GM11168 (cell line): ENCODE data around the gene RIOX2.
"Not testable (repeated sequence)": the region's sequence is repeated elsewhere in the genome, so short reads cannot be mapped to it uniquely, and the experiment has no call there.

Source experiments
- in situ Hi-C: fragments of 300-500 bp; cut with MboI; formaldehyde crosslinking; loops from one replicate; pipeline ENCODE4 v1.12.0; 2022; ENCODE audit warnings: low sequenced_read_pairs; ENCODE audit not compliant: unreplicated experiment

The RIOX2 gene

DNA sequence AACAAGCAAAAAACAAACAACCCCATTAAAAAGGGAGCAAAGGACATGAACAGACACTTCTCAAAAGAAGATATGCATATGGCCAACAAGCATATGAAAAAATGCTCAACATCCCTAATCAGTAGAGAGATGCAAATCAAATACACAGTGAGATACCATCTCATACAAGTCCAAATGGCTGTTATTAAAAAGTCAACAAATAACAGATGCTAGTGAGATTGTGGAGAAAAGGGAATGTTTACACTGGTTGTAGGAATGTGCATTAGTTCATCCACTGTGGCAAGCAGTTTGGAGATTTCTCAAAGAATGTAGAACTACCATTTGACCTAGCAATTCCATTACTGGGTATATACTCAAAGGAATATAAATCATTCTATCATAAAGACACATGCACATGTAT is 44.5 kb downstream of the RIOX2 start:
- in situ Hi-C loops: no loop called here

DNA sequence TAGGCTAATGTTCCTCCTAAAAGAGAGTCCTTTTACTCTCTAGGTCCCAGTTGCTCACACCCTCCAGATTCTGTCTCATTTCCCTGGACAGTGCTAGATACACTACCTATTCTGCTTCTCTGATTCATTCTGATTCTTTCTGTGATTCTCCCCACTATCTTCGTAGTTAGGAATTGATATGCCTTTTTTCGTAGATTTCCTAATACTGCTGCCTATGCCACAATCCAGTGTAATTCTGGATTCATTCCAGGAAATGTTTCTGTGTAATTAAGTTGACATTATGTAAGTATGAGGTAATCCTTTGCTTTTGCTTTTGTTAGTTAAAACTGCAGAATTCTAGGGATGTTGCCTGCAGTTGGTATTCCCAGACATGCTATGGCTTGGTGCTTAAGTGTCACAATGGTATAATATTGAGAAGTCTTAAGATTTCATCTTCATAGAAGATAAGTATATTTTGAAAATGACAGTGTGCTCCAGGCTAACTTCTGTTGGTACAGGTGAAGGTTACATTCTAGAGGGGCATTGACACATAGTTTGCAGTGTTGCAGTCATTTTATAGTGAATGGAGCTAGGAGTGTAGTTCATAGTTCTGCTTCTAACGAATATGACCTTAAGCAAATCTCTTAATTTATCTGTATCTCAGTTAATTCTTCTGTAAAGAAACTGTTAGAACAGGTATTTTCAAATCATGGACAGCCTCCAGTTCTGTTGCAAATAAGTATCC is 54.3 kb downstream of the RIOX2 start:
- in situ Hi-C loops: no loop called here

DNA sequence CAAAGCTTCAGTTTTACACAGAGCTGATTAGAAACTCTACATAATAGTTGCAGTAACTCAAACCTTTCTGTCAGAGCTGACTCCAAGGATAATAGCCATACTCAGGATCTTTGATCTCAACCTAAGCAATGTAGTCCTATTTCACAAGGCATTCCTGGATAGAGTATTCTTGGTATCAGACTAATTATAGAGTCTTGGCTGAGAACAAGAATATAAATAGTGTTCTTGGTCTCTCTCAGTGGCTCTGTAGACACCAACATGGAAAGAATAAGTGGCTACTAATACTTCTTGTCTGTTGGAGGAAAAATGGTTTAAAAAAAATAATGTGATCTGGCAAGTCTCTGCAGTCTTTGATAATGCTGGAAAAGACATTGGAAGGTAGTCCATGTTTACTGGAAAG is 55.7 kb downstream of the RIOX2 start:
- in situ Hi-C loops: no loop called here

DNA sequence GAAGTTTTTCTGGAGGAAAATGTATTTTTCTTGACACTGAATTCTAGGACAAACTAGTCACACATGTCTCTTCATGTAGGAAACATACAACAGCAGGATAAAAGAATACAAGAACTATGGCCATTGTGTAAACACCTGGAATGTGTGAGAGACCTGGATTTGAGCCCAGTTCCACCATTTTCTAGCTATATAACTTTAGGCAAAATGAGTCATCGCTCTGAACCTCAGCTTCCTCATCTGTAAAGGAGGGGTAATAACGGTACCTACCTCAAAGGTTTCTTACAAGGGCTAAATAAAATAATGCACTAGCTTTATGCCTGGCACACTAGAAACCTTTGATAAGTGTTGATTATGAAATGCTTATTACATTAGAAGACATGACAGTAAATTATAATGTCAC is 57.8 kb downstream of the RIOX2 start:
- in situ Hi-C loops: no loop called here

DNA sequence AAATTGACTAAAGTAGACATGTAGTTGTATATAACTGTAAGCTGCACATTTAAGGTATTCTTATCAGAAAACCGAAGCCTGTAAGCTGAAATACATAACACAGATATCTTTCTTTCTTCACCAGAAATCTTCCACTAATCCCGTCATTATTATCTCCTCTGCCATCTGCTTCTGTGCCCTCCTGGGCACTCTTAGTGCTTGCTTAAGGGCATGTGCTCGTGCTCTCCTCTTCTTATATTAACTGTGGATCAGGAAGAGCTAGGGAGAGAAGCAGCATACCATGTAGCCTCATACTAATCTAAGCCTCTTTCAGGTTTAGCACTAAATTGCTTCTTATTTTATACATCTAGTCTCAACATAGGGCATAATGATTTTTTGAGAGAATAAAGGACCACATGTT is 60.8 kb downstream of the RIOX2 start:
- in situ Hi-C loops: no loop called here

DNA sequence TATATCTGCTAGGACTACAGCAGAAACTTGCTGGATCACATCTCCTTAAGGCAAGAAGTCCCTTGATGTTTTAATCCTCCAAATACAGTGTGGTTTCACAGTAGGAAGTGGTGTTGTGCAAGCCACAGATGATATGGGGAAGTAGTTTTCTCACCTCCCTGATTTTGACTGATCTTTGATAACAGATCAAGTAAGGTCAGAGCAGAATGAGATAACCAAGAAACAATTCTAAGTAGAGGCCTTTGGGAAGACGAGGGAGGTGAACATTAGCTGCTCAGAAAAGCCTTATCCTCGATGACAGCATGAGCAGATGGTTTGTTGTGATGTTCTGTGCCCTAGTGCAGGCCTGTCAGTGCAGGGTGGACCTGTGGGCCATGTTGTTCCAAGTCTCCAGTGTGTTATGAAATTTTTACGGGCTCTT is 61.3 kb downstream of the RIOX2 start:
- in situ Hi-C loops: no loop called here

DNA sequence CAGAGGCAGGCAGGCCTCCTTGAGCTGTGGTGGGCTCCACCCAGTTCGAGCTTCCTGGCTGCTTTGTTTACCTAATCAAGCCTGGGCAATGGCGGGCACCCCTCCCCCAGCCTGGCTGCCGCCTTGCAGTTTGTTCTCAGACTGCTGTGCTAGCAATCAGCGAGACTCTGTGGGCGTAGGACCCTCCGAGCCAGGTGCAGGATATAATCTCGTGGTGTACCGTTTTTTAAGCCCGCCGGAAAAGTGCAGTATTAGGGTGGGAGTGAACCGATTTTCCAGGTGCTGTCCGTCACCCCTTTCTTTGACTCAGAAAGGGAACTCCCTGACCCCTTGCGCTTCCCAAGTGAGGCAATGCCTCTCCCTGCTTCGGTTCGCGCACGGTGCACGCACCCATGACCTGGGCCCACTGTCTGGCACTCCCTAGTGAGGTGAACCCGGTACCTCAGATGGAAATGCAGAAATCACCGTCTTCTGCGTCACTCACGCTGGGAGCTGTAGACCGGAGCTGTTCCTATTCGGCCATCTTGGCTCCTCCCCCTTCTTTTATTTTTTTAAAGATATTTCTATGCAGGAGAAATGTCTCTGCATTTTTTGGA is 61.9 kb downstream of the RIOX2 start:
- in situ Hi-C loops: not testable (repeated sequence)

DNA sequence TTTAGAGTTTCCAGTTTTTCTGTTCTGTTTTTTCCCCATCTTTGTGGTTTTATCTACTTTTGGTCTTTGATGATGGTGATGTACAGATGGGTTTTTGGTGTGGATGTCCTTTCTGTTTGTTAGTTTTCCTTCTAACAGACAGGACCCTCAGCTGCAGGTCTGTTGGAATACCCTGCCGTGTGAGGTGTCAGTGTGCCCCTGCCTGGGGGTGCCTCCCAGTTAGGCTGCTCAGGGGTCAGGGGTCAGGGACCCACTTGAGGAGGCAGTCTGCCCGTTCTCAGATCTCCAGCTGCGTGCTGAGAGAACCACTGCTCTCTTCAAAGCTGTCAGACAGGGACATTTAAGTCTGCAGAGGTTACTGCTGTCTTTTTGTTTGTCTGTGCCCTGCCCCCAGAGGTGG is 62.4 kb downstream of the RIOX2 start:
- in situ Hi-C loops: not testable (repeated sequence)

DNA sequence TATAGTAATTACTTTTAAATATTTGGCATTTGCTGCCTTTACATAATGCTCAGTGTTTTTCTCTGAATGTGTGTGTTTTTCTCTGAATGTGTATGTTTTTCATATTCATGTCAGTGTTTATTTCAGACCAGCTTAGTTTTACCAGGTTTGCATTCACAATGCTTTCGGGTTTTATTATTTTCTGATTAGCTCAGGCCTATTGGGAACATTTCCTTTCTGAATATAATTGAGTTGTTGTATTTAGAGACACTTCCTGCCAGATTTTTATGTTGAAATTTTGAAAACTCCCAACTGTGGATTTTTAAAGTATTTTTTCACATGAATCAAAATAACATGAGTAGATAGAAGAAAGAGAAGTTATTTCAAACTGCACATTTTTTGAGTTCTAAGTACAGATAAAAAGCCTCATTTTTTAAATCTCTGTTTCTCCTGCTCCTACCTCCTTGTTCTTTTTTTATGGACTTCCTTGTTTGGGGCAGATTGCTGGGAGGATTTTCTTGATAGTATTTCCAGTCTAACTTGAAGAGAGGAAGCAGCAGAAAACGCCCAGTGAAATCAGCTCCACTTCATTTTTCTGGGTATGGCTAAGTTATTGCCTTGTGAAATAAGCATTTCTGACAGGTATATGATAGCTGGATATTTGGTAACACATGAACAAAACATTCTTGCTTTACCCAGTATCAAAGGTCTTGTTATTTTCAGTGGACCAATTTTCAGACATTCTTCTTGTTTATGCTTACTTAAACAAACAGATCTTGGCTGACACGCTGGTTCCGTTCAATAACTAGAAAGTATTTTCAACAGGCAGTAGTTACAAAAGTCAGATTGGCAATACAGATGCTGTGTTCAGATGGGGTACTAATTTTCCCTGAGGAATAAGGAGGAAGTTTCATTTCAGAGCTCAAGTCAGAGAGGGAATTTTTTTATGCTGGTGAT is 70.7 kb downstream of the RIOX2 start:
- in situ Hi-C loops: no loop called here

DNA sequence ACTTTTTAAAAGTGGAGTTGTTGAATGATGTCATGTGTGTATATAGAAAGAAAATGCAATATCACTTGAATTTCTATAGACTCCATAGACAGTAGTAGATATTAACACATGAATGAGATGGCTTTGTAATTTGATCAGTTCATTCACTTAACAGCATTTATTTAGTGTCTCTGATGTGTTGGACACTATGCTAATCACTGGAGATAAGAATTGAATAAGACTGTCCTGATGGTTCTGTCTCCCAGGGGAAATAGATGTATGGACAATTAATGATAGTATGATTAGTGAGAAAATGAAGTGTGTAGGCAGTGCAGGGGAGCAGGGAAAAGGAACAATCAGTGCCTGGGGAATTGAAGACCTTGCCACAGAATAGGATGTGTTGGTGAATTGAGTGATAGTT is 72.9 kb downstream of the RIOX2 start:
- in situ Hi-C loops: no loop called here

DNA sequence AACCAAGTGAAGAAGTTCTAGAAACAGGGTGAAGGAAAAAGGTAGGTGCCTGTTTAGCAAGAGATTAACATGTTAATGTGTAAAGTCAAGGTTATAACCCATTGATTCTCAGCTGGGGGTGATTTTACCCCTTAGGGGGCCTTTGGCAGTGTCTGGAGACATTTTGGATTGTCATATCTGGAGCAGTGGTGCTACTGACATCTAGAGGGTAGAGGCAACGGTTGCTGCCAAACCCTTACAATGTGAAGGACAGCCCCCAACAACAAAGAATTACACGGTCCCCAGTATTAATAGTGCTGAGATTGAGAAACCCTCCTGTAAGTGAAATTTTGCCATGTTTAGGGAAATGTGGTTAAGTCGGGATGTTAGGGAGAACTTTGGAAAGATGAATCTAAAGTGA is 75.7 kb downstream of the RIOX2 start:
- in situ Hi-C loops: no loop called here

DNA sequence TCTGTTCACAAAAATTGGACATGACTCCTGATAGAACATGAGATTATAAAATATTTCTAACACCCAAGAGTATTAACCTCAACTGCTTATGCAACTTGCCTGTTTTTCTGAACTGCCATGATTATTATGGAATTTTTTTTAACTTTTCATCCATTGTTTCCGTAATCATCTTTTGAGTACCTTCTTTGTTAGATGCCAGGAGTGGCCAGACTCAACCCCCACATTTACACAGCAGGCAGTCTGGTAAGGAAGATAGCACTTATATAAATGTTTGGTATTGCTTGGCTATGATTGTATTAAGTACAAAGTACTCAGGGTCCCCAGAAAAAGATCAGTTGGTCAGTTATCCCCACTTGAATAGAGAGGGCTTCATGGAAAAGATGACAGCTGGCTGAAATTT is 76.1 kb downstream of the RIOX2 start:
- in situ Hi-C loops: no loop called here

DNA sequence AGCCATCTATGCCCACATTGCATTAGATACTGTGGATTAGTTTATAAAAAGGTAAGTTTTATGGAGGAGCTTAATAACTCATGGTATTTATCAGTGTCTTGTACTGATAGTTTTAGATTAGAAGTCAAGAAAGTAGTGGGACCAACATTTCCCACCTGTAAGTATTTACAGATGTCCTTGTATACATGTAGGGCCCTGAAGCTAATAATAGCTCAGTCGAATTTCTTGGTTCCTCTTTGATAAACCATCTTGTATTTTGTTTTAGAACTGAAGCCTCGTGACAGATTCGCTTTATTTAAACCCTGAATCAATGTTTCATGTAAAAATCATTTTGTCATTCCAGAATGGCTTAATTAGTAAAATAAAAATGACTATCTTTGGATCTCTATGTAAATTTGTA is 77.0 kb downstream of the RIOX2 start:
- in situ Hi-C loops: no loop called here

DNA sequence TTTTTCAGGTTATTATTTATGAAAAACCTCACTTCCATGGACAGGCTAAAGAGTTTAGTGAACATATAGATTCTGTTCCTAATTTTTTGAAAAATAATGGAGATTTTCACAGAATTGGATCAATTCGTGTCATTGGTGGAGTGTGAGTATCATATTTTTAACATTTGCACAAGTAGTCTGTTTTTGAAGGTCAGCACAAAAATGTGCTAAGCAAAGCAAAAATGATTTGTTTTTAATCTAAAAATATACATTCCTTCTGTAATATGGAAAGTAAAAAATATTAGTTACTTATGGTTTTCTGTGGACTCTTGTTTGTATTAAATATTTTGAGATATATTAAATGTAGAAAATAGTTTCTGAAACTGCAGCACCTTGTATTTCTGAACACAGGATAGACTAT is 79.4 kb downstream of the RIOX2 start:
- in situ Hi-C loops: no loop called here
